ENCODE results near the gene GALNT11. TPM values are rescaled to one million over a fixed set of nuclear protein-coding genes. Genes with fewer than 3 reads are reported as not detected.
A peak's percentile ranks its signal among the peaks of the same experiment; 100 is the strongest.

Gene GALNT11
- total RNA-seq, 1 experiment from 2014 or later = 24.1 TPM

DNA sequence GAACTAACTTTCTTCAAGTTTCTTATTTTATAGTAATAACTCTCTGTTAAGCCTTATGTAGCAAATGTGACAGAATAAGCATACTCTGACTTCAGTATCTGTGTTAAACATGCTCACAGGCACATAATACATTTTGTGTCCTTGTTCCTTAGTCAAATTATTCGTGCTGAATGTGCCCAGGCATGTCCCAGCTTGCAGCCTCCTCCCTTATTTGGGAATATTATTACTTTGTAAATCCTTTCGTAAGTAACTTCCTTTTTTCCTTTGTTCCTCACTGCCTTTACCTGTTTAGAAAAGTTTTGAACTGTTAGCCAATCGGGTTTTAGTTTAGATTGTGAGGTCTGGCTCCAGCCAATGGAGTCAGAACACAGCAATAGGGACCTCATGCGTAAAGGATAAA, 46.9 kb downstream of the GALNT11 start:
- no peak overlapping the region for H2BK120ac ChIP-seq (ENCODE audit: low read depth, low read length, poor library complexity, severe bottlenecking)
- H3T11ph ChIP-seq (ENCODE audit: low read length) = no peak overlapping the region
- H2BK20ac ChIP-seq (ENCODE audit: low read depth, low read length, poor library complexity, severe bottlenecking) = no peak overlapping the region
- no peak overlapping the region for H4K5ac ChIP-seq (ENCODE audit: insufficient read length, low read depth, low read length)
- peak overlapping the region; percentile 17 to 66 (median 59); a peak in 3 of 7 replicates for H3K27ac Mint-ChIP-seq
- no peak overlapping the region for H3K23ac ChIP-seq (ENCODE audit: insufficient read length, low read depth, low read length)
- no peak overlapping the region for H3K56ac ChIP-seq (ENCODE audit: insufficient read length, low read depth, low read length)
- WGBS (ENCODE audit: extremely low coverage, insufficient read length, low lambda C conversion rate) = no CpG with 5 or more reads among the region's 4 CpGs
- peaks cover 4% of the 10 kb centered on the region for H3K9me3 ChIP-seq (ENCODE audit: control insufficient read depth, low read depth, low read length)
- H4K8ac ChIP-seq (replicated peaks; ENCODE audit: insufficient read length, low read depth, low read length) = no peak overlapping the region
- TF ChIP-seq, protein P1, sequence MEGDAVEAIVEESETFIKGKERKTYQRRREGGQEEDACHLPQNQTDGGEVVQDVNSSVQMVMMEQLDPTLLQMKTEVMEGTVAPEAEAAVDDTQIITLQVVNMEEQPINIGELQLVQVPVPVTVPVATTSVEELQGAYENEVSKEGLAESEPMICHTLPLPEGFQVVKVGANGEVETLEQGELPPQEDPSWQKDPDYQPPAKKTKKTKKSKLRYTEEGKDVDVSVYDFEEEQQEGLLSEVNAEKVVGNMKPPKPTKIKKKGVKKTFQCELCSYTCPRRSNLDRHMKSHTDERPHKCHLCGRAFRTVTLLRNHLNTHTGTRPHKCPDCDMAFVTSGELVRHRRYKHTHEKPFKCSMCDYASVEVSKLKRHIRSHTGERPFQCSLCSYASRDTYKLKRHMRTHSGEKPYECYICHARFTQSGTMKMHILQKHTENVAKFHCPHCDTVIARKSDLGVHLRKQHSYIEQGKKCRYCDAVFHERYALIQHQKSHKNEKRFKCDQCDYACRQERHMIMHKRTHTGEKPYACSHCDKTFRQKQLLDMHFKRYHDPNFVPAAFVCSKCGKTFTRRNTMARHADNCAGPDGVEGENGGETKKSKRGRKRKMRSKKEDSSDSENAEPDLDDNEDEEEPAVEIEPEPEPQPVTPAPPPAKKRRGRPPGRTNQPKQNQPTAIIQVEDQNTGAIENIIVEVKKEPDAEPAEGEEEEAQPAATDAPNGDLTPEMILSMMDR (conservative IDR thresholded peaks at IDR 0.05) = no peak
- no peak overlapping the region for H2BK12ac ChIP-seq (ENCODE audit: insufficient read length, low read depth, low read length)
- H3K36me3 Mint-ChIP-seq (ENCODE audit: insufficient read depth in 1 of 3, low read depth in 3 of 3) = peaks cover 21 to 28% (median 22%) of the 10 kb centered on the region in 3 experiments
- H3K79me1 ChIP-seq (ENCODE audit: insufficient read depth, low read depth, low read length, poor library complexity, severe bottlenecking) = peaks cover 4% of the 10 kb centered on the region
- H3K9ac ChIP-seq (ENCODE audit: extremely low read depth, insufficient read length, low read length) = no peak overlapping the region
- H2AFZ ChIP-seq (ENCODE audit: low read length) = no peak overlapping the region
- peaks cover 55 to 61% of the 10 kb centered on the region in 2 experiments for H3K4me1 Mint-ChIP-seq
- no peak overlapping the region for H2BK5ac ChIP-seq (ENCODE audit: insufficient read length, low read length)
- H4K20me1 ChIP-seq (ENCODE audit: control insufficient read depth, insufficient read depth, insufficient read length) = no peaks in the 10 kb centered on the region
- no peak overlapping the region for H2BK15ac ChIP-seq (ENCODE audit: low read depth, low read length)
- DNase-seq = no peak
- H3K27me3 Mint-ChIP-seq (ENCODE audit: low read depth) = no peaks in the 10 kb centered on the region
- H3K9me3 Mint-ChIP-seq = peaks cover 26 to 28% of the 10 kb centered on the region in 2 experiments
- no peak overlapping the region for H3K4me3 Mint-ChIP-seq
- H3K79me2 ChIP-seq (ENCODE audit: insufficient read depth, low read length) = no peaks in the 10 kb centered on the region
- H3K23me2 ChIP-seq (ENCODE audit: insufficient read length, low read depth, low read length, poor library complexity, severe bottlenecking) = no peaks in the 10 kb centered on the region
- no peaks in the 10 kb centered on the region; the same call in 1 of the 2 replicates for H3K4me1 ChIP-seq (ENCODE audit: insufficient read depth, low read length)
- H2AK5ac ChIP-seq (ENCODE audit: insufficient read length, low read length) = no peak overlapping the region
- H4K91ac ChIP-seq (ENCODE audit: insufficient read length, low read depth, low read length) = no peak overlapping the region
- H3K27me3 ChIP-seq (ENCODE audit: insufficient read depth, low read length) = no peaks in the 10 kb centered on the region
- H3K27ac ChIP-seq (ENCODE audit: insufficient read length, low read depth, low read length) = no peak overlapping the region
- H3K4ac ChIP-seq (ENCODE audit: low read depth, low read length) = no peak overlapping the region
- H3K14ac ChIP-seq (ENCODE audit: insufficient read depth, low read length) = no peak overlapping the region
- no peak overlapping the region for H3K4me2 ChIP-seq (ENCODE audit: insufficient read depth, insufficient read length, low read length)
- no peak overlapping the region for H3K18ac ChIP-seq (ENCODE audit: insufficient read length, low read depth, low read length)
